GM12878 (cell line): ENCODE results near the gene GLO1. TPM values are rescaled to one million over a fixed set of nuclear protein-coding genes. Genes with fewer than 3 reads are reported as not detected.

ENCODE experiments used
- BACH1 ChIP-seq: fragments of 450-650 bp; IDR thresholded peaks from 2 replicates; pipeline ENCODE4 v1.6.1; 2017; ENCODE audit warnings: mild to moderate bottlenecking, borderline replicate concordance
- BCLAF1 ChIP-seq: fragments of 450-650 bp; IDR thresholded peaks from 2 replicates; pipeline ENCODE4 v1.6.1; 2017; ENCODE audit warnings: antibody characterized with exemption, mild to moderate bottlenecking, moderate library complexity
- FOXK2 ChIP-seq: fragments of 450-650 bp; IDR thresholded peaks from 2 replicates; pipeline ENCODE4 v1.6.1; 2017; ENCODE audit warnings: mild to moderate bottlenecking, moderate library complexity
- MYC ChIP-seq: IDR thresholded peaks from 2 replicates; pipeline ENCODE4 v1.6.1; 2011; ENCODE audit warnings: mild to moderate bottlenecking, low read length, moderate library complexity, inconsistent platforms; ENCODE audit not compliant: insufficient read depth, insufficient replicate concordance, insufficient read length, severe bottlenecking
- PKNOX1 ChIP-seq: fragments of 450-650 bp; IDR thresholded peaks from 2 replicates; pipeline ENCODE4 v1.6.1; 2016; ENCODE audit warnings: mild to moderate bottlenecking
- POU2F2 ChIP-seq: IDR thresholded peaks from 3 replicates; pipeline ENCODE4 v1.6.1; 2011; ENCODE audit warnings: low read depth, mild to moderate bottlenecking, low read length, borderline replicate concordance
- PRDM15 ChIP-seq: fragments of 450-650 bp; formaldehyde crosslinking; IDR thresholded peaks from 2 replicates; pipeline ENCODE4 v1.4.0; 2020; ENCODE audit warnings: mild to moderate bottlenecking, moderate library complexity
- SKIL ChIP-seq: fragments of 450-650 bp; IDR thresholded peaks from 2 replicates; pipeline ENCODE4 v1.6.1; 2017; ENCODE audit warnings: mild to moderate bottlenecking, low read depth, inconsistent platforms; ENCODE audit not compliant: poor library complexity, severe bottlenecking
- TCF12 ChIP-seq: IDR thresholded peaks from 2 replicates; pipeline ENCODE4 v1.6.1; 2011; ENCODE audit warnings: low read depth, mild to moderate bottlenecking, low read length
- USF1 ChIP-seq: IDR thresholded peaks from 2 replicates; pipeline ENCODE4 v1.6.1; 2011; ENCODE audit warnings: borderline replicate concordance, low read depth, mild to moderate bottlenecking, moderate library complexity, mixed read lengths, low read length; ENCODE audit not compliant: insufficient read depth; ENCODE audit errors: extremely low read length
- ZNF24 ChIP-seq: fragments of 450-650 bp; IDR thresholded peaks from 2 replicates; pipeline ENCODE4 v1.6.1; 2017; ENCODE audit warnings: antibody characterized with exemption, mild to moderate bottlenecking
- polyA plus RNA-seq, 11 experiments: library from polyadenylated mRNA; depleted of rRNA in 4 of 11; unstranded in 6 of 11; stranded (reverse) in 5 of 11; fragments of >200 nt; fragmentation: Nextera tagmentation in 4 of 11; fragmentation: Illumina TruSeq in 1 of 11; extraction: Ambion mirVana in 4 of 11; extraction: Trizol in 1 of 11; gene quantifications; 1 replicate in 1 of 11; 2 replicates in 10 of 11; pipeline versions ENCODE4 v1.2.1 to v1.2.3, GENCODE V29; 2011 to 2016; ENCODE audit warnings: inconsistent platforms in 2 of 11, missing spikeins in 2 of 11, low read depth in 1 of 11
- total RNA-seq, 4 experiments: library from RNA; depleted of rRNA in 3 of 4; stranded (reverse); fragments of >200 nt in 3 of 4; fragmentation: Illumina TruSeq in 1 of 4; extraction: Trizol in 1 of 4; gene quantifications; 2 replicates each; pipeline versions ENCODE4 v1.2.1 to v1.2.3, GENCODE V29; 2013 to 2021

GLO1 gene
- total and polyA plus RNA-seq, 10 of the 15 experiments (the other 5 are each of a cell fraction or from before 2014, with no cell fraction given), result 105 to 227 (median 150) TPM

GRCh38 chr6:38639498-38640215 lies 63.3 kb downstream of the GLO1 start, which contains the start of gene BTBD9 (continued):
- TF ChIP-seq SKIL (no peak), MYC (no peak), PKNOX1 (peak; percentile 69; the same call in 1 of the 2 replicates), BCLAF1 (0 out of 2 replicates have a peak, but pooled peaks have one; percentile 57), FOXK2 (no peak), BACH1 (peak; percentile 29; the same call in 1 of the 2 replicates), USF1 (no peak), TCF12 (peak; percentile 56; the same call in 1 of the 2 replicates), ZNF24 (0 out of 2 replicates have a peak, but pooled peaks have one; percentile 59), POU2F2 (0 out of 3 replicates have a peak, but pooled peaks have one; percentile 23), PRDM15 (CRISPR knock-in tag) (no peak)
